ENCODE data around the gene FRMD4B. TPM values are rescaled to one million over a fixed set of nuclear protein-coding genes. Genes with fewer than 3 reads are reported as not detected.
A peak's percentile ranks its signal among the peaks of the same experiment; 100 is the strongest.

Gene FRMD4B
- total and polyA plus RNA-seq, 2 donors (not counting 1 experiment from before 2014, with no cell fraction given), result 0.86 to 1.2 TPM

- H3K36me3 ChIP-seq (ENCODE audit: control insufficient read depth, insufficient read depth, low read length), result no peaks in the 10 kb centered on the region
- H3K27me3 ChIP-seq (ENCODE audit: control insufficient read depth, insufficient read depth, low read length), result no peaks in the 10 kb centered on the region
- H3K4me1 ChIP-seq (ENCODE audit: control insufficient read depth, extremely low read depth, insufficient read depth, low read length), result peaks cover 5% of the 10 kb centered on the region
- TF ChIP-seq, protein P1, sequence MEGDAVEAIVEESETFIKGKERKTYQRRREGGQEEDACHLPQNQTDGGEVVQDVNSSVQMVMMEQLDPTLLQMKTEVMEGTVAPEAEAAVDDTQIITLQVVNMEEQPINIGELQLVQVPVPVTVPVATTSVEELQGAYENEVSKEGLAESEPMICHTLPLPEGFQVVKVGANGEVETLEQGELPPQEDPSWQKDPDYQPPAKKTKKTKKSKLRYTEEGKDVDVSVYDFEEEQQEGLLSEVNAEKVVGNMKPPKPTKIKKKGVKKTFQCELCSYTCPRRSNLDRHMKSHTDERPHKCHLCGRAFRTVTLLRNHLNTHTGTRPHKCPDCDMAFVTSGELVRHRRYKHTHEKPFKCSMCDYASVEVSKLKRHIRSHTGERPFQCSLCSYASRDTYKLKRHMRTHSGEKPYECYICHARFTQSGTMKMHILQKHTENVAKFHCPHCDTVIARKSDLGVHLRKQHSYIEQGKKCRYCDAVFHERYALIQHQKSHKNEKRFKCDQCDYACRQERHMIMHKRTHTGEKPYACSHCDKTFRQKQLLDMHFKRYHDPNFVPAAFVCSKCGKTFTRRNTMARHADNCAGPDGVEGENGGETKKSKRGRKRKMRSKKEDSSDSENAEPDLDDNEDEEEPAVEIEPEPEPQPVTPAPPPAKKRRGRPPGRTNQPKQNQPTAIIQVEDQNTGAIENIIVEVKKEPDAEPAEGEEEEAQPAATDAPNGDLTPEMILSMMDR (conservative IDR thresholded peaks at IDR 0.05 in 1 of 2, IDR thresholded peaks at IDR 0.05 in 1 of 2; ENCODE audit: low read depth in 1 of 2, low read length in 2 of 2), result no peak
- TF ChIP-seq EZH2 (IDR thresholded peaks at IDR 0.05; ENCODE audit: low read length, missing control alignments), result no peak
- no peak overlapping the region for H3K4me2 ChIP-seq (ENCODE audit: extremely low read depth, insufficient read depth, low read length)
- H3K27ac ChIP-seq (ENCODE audit: insufficient read depth, low read length), result no peak overlapping the region
- H3K9me3 ChIP-seq (ENCODE audit: control insufficient read depth, insufficient read depth, low read depth, low read length), result no peaks in the 10 kb centered on the region
- no peak overlapping the region for H3K4me3 ChIP-seq (replicated peaks in 1 of 4; ENCODE audit: control extremely low read depth in 1 of 4, insufficient read depth in 1 of 4, low read depth in 3 of 4, low read length in 4 of 4)
- no peaks in the 10 kb centered on the region for H4K20me1 ChIP-seq (ENCODE audit: control insufficient read depth, extremely low read depth, insufficient read depth, low read length)
- no peaks in the 10 kb centered on the region for H3K79me2 ChIP-seq (ENCODE audit: control insufficient read depth, insufficient read depth, low read length)
- no peak overlapping the region for H3K9ac ChIP-seq (ENCODE audit: insufficient read depth, low read length)
- no peak overlapping the region for H2AFZ ChIP-seq (ENCODE audit: low read length)
- no peak for DNase-seq (ENCODE audit: low read depth in 2 of 2)
Measured at GRCh38 chr3:69180869-69181591, 204.9 kb downstream of the FRMD4B start.

- H3K36me3 ChIP-seq (ENCODE audit: control insufficient read depth, insufficient read depth, low read length), result no peaks in the 10 kb centered on the region
- H3K4me3 ChIP-seq (replicated peaks in 1 of 4; ENCODE audit: control extremely low read depth in 1 of 4, insufficient read depth in 1 of 4, low read depth in 3 of 4, low read length in 4 of 4), result no peak overlapping the region
- H3K4me2 ChIP-seq (ENCODE audit: extremely low read depth, insufficient read depth, low read length), result no peak overlapping the region
- no peaks in the 10 kb centered on the region for H3K9me3 ChIP-seq (ENCODE audit: control insufficient read depth, insufficient read depth, low read depth, low read length)
- H4K20me1 ChIP-seq (ENCODE audit: control insufficient read depth, extremely low read depth, insufficient read depth, low read length), result no peaks in the 10 kb centered on the region
- no peak overlapping the region for H2AFZ ChIP-seq (ENCODE audit: low read length)
- TF ChIP-seq EZH2 (IDR thresholded peaks at IDR 0.05; ENCODE audit: low read length, missing control alignments), result no peak
- TF ChIP-seq, protein P1 (conservative IDR thresholded peaks at IDR 0.05 in 1 of 2, IDR thresholded peaks at IDR 0.05 in 1 of 2; ENCODE audit: low read depth in 1 of 2, low read length in 2 of 2), result no peak
- no peak overlapping the region for H3K27ac ChIP-seq (ENCODE audit: insufficient read depth, low read length)
- no peaks in the 10 kb centered on the region for H3K27me3 ChIP-seq (ENCODE audit: control insufficient read depth, insufficient read depth, low read length)
- peaks cover 5% of the 10 kb centered on the region for H3K4me1 ChIP-seq (ENCODE audit: control insufficient read depth, extremely low read depth, insufficient read depth, low read length)
- H3K79me2 ChIP-seq (ENCODE audit: control insufficient read depth, insufficient read depth, low read length), result no peaks in the 10 kb centered on the region
- H3K9ac ChIP-seq (ENCODE audit: insufficient read depth, low read length), result no peak overlapping the region
- DNase-seq (ENCODE audit: low read depth in 2 of 2), result no peak
Measured at GRCh38 chr3:69179740-69180372, 206.0 kb downstream of the FRMD4B start.

DNA sequence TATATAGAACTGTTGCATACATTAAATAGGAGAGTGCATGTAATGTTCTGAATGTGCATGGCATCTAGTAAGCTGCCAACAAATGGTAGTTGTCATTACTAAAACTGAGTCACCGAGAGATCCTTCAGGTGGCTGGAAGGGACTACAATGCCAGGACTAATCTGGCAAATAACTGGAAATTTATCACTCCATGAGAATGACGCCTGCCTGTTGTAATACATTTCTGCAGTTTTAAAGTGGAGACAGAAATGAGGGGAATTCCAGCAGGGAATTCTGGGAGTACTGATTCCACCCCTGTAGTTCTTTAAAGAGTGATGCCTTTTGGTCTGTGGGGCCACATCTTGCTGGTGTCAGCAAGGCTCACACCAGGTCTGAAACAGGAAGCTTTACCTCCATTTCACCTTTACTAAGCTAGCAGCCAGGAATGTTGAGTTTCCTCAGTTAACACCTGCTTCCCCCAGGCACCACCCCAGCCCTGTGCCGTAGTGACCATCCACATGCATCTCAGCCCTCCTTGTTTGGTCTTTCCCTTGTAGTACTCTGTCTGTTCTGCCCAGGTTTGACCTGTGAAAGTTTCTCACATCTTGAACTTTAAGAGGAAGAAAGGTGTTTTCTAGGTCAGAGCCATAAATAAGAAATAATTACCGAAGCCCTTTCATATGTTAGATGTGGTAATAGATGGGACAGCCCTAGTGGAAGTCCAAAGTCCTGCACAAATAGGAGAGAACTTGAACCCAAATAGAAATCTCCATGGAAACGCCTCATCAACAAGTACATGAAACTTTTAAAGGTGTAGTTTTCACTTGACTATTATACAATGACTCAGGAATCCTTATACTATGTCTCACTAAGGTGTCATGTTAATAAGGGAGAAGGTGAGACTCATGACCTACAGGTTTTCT lies 206.8 kb downstream of the FRMD4B start:
- H2AFZ ChIP-seq (ENCODE audit: low read length), result no peak overlapping the region
- no peaks in the 10 kb centered on the region for H3K9me3 ChIP-seq (ENCODE audit: control insufficient read depth, insufficient read depth, low read depth, low read length)
- H4K20me1 ChIP-seq (ENCODE audit: control insufficient read depth, extremely low read depth, insufficient read depth, low read length), result no peaks in the 10 kb centered on the region
- TF ChIP-seq, protein P1 (conservative IDR thresholded peaks at IDR 0.05 in 1 of 2, IDR thresholded peaks at IDR 0.05 in 1 of 2; ENCODE audit: low read depth in 1 of 2, low read length in 2 of 2), result no peak
- no peak for TF ChIP-seq EZH2 (IDR thresholded peaks at IDR 0.05; ENCODE audit: low read length, missing control alignments)
- no peak overlapping the region for H3K9ac ChIP-seq (ENCODE audit: insufficient read depth, low read length)
- H3K27me3 ChIP-seq (ENCODE audit: control insufficient read depth, insufficient read depth, low read length), result no peaks in the 10 kb centered on the region
- peaks cover 5% of the 10 kb centered on the region for H3K4me1 ChIP-seq (ENCODE audit: control insufficient read depth, extremely low read depth, insufficient read depth, low read length)
- no peak overlapping the region for H3K4me3 ChIP-seq (replicated peaks in 1 of 4; ENCODE audit: control extremely low read depth in 1 of 4, insufficient read depth in 1 of 4, low read depth in 3 of 4, low read length in 4 of 4)
- H3K27ac ChIP-seq (ENCODE audit: insufficient read depth, low read length), result no peak overlapping the region
- H3K4me2 ChIP-seq (ENCODE audit: extremely low read depth, insufficient read depth, low read length), result no peak overlapping the region
- no peaks in the 10 kb centered on the region for H3K36me3 ChIP-seq (ENCODE audit: control insufficient read depth, insufficient read depth, low read length)
- H3K79me2 ChIP-seq (ENCODE audit: control insufficient read depth, insufficient read depth, low read length), result no peaks in the 10 kb centered on the region
- DNase-seq (ENCODE audit: low read depth in 2 of 2), result peak in 1 of 2 donors; percentile 29
